ENCODE results near the gene NID1. TPM values are rescaled to one million over a fixed set of nuclear protein-coding genes. Genes with fewer than 3 reads are reported as not detected.

The NID1 gene
- total and polyA plus RNA-seq, 5 experiments from 2014 or later = 0.08 TPM; not detected in 4

- H3K36me3 Mint-ChIP-seq = peaks cover 0 to 4% (median 0%) of the 10 kb centered on the region in 3 donors
- H3K9me3 Mint-ChIP-seq = no peaks in the 10 kb centered on the region
- DNase-seq (no peak), ATAC-seq (no peak)
- H3K27ac Mint-ChIP-seq = peak overlapping the region in 1 of 10 donors; percentile 63
- H3K4me3 Mint-ChIP-seq = no peak overlapping the region
- H3K27me3 Mint-ChIP-seq = peaks cover 7 to 42% (median 22%) of the 10 kb centered on the region in 5 donors
- POLR2A ChIA-PET = no interaction called here
- H3K4me1 Mint-ChIP-seq = peaks cover 0 to 5% (median 3%) of the 10 kb centered on the region in 4 donors
Measured at GRCh38 chr1:236057546-236057945, 7.3 kb downstream of the NID1 start.

DNA sequence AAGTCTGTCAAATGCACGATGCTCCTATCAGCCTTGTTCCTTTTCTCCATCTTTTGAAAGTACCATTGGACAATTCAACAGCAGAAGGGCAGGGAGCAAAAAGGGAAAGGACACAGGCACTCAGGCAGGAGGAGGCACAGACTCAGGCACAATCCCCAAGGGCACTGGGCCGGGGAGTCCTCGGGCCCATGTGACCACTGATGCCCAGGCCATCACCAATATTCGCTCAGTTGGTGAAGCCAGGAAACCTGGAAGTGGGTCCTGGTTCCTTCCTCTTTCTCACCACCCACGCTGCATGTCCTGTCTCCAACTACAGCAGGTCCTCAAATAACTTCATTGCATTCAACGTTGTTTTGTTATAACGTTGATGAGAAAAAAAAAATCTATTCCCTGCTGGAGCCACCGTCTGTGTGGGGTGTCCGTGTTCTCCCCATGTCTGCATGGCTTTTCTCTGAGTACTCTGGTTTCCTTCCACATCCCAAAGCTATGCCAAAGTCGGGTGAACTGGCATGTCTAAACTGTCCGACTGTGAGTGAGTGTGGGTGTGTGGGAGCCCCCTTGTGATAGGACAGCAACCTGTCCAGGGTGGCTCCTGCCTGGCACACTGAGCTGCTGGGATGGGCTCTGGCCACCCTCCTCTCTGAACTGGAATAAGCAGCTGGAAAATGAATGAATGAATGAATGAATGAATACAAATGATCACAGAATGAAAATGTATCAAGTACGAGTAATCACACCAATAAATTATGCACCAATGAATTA is 12.5 kb downstream of the NID1 start:
- Mint-ChIP-seq H3K27me3 (peaks cover 5 to 26% (median 19%) of the 10 kb centered on the region in 5 donors), H3K4me3 (no peak overlapping the region), H3K4me1 (peaks cover 0 to 2% (median under 1%) of the 10 kb centered on the region in 4 donors), H3K27ac (peak overlapping the region in 1 of 10 donors; percentile 66), H3K36me3 (no peaks in the 10 kb centered on the region), H3K9me3 (no peaks in the 10 kb centered on the region)
- DNase-seq (no peak), ATAC-seq (no peak)
- POLR2A ChIA-PET = no interaction called here

- ATAC-seq = no peak
- POLR2A ChIA-PET = no interaction called here
- Mint-ChIP-seq H3K4me3 (no peak overlapping the region), H3K36me3 (no peaks in the 10 kb centered on the region), H3K9me3 (no peaks in the 10 kb centered on the region), H3K27ac (no peak overlapping the region), H3K27me3 (peaks cover 5 to 20% (median 16%) of the 10 kb centered on the region in 5 donors), H3K4me1 (peaks cover 0 to 2% (median under 1%) of the 10 kb centered on the region in 4 donors)
- DNase-seq = no peak
Measured at GRCh38 chr1:236051242-236051791, 13.6 kb downstream of the NID1 start.

DNA sequence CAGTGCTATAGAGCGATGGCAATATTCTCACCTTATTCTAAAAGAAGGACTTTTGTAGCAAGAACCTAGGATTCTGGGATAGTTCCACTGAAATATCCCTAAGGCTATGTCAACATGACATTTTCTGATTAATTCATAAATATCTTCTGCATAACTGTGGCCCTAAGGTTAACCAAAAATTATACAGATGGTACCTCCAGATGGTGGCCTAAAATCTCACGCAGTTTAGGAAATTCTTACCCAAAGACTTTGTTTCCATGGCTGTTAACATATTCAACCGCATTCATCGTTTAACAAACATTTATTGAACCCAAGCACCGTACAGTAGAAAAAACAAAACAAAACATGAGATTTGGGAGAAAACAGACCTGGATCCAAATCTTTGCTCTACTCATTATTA is 19.1 kb downstream of the NID1 start:
- Mint-ChIP-seq H3K4me3 (no peak overlapping the region), H3K36me3 (peaks cover 0 to 3% (median 0%) of the 10 kb centered on the region in 3 donors), H3K9me3 (peaks cover 0 to 8% (median 0%) of the 10 kb centered on the region in 9 donors), H3K27me3 (peaks cover 0 to 18% (median 7%) of the 10 kb centered on the region in 5 donors), H3K4me1 (no peaks in the 10 kb centered on the region), H3K27ac (no peak overlapping the region)
- ATAC-seq (no peak), DNase-seq (no peak)
- POLR2A ChIA-PET = no interaction called here

GRCh38 chr1:236044341-236044740 is 20.5 kb downstream of the NID1 start:
- Mint-ChIP-seq H3K4me3 (no peak overlapping the region), H3K4me1 (no peaks in the 10 kb centered on the region), H3K36me3 (peaks cover 0 to 3% (median 0%) of the 10 kb centered on the region in 3 donors), H3K9me3 (peaks cover 0 to 8% (median 0%) of the 10 kb centered on the region in 9 donors), H3K27me3 (peaks cover 0 to 18% (median 7%) of the 10 kb centered on the region in 5 donors), H3K27ac (no peak overlapping the region)
- DNase-seq = no peak
- POLR2A ChIA-PET = no interaction called here
- ATAC-seq = no peak

DNA sequence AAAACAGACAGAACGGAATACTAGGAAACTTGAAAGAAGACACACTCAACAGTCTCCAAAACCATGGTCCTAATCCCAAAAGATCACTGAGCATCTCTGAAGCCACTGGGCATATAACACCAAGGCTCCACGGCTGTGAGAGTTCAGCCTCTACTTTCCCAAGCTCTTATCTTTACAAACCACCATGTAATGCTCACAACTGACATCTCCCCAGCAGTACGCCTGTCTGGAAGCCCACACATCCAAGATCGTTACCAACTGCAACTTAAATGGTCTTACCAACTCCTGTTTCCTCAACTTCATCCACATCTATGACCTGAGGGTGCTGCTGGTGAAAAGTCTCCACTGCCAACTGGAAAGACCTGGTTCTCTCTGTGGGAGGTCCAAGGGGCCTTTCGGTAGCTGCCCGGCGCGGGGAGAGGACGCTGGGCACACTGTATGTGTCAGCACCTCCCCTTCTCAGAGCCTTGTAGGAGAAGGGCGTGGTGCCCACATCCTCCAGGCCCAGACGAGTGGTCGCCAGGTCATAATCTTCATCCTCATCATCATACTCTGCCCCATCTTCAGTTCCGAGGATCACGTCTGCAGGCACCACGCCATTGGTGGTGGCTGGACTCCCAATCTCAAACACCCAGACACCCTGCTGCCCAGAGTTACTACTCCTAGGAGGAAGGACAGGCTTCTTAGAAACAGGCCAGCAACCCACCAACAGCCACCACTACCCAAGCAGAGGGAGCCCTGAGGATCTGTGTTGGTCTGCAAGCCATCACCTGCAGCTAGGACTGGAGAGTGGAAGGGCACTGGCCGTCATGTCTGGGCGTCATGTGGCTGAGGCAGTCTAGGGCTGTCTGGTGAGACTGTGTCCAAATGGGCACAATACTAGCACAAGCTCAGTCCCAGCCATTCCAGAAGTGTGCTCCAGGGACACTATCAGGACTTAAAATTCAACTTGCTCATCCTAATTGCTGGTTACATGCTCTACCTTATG is 23.0 kb downstream of the NID1 start:
- Mint-ChIP-seq H3K36me3 (peaks cover 0 to 3% (median 0%) of the 10 kb centered on the region in 3 donors), H3K4me1 (no peaks in the 10 kb centered on the region), H3K4me3 (no peak overlapping the region), H3K27ac (peak overlapping the region in 1 of 10 donors; percentile 48), H3K27me3 (peaks cover 0 to 30% (median 7%) of the 10 kb centered on the region in 5 donors), H3K9me3 (peaks cover 0 to 8% (median 0%) of the 10 kb centered on the region in 9 donors)
- ATAC-seq (no peak), DNase-seq (no peak)
- POLR2A ChIA-PET = no interaction called here

GRCh38 chr1:236039740-236040685 is 24.9 kb downstream of the NID1 start:
- Mint-ChIP-seq H3K9me3 (peaks cover 0 to 8% (median 0%) of the 10 kb centered on the region in 9 donors), H3K27me3 (peaks cover 0 to 31% (median 7%) of the 10 kb centered on the region in 5 donors), H3K36me3 (peaks cover 0 to 3% (median 0%) of the 10 kb centered on the region in 3 donors), H3K4me1 (no peaks in the 10 kb centered on the region), H3K27ac (no peak overlapping the region), H3K4me3 (no peak overlapping the region)
- DNase-seq (no peak), ATAC-seq (no peak)
- POLR2A ChIA-PET = no interaction called here

- POLR2A ChIA-PET = no interaction called here
Measured at GRCh38 chr1:236038034-236038433, 26.9 kb downstream of the NID1 start.

GRCh38 chr1:236035681-236036101 is 29.2 kb downstream of the NID1 start:
- POLR2A ChIA-PET = no interaction called here
- no peaks in the 10 kb centered on the region for H3K4me1 Mint-ChIP-seq
- H3K36me3 Mint-ChIP-seq = no peaks in the 10 kb centered on the region
- DNase-seq (no peak), ATAC-seq (no peak)
- no peak overlapping the region for H3K27ac Mint-ChIP-seq
- H3K9me3 Mint-ChIP-seq = no peaks in the 10 kb centered on the region
- H3K27me3 Mint-ChIP-seq = peaks cover 0 to 13% (median 0%) of the 10 kb centered on the region in 5 donors
- H3K4me3 Mint-ChIP-seq = no peak overlapping the region

More at GRCh38 chr1:236038034-236038433, 26.9 kb downstream of the NID1 start:
- no peak for ATAC-seq
- no peaks in the 10 kb centered on the region for H3K4me1 Mint-ChIP-seq
- H3K9me3 Mint-ChIP-seq = peaks cover 0 to 5% (median 0%) of the 10 kb centered on the region in 9 donors
- H3K27me3 Mint-ChIP-seq = peaks cover 0 to 29% (median 5%) of the 10 kb centered on the region in 5 donors
- H3K4me3 Mint-ChIP-seq = no peak overlapping the region
- no peak overlapping the region for H3K27ac Mint-ChIP-seq
- no peak for DNase-seq
- H3K36me3 Mint-ChIP-seq = peaks cover 0 to under 1% (median 0%) of the 10 kb centered on the region in 3 donors

DNA sequence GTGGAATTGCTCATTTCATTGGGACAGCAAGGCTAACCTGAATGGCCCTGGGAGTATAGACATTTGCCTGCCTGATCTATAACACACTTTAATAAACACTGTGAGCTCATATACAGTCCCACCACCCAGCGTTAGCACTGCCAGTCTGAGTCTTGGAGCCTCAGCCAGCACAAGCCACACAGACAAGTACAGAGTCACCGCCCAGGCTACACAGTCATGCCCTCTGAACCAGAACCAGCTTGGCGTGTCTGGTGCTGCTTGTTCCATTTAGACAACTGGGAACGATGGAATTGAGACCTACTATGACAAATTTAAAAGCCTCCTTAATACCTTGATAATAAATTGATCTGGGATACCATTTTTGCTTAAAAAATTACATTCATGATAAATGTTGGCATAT is 31.6 kb downstream of the NID1 start:
- Mint-ChIP-seq H3K4me3 (no peak overlapping the region), H3K27ac (no peak overlapping the region), H3K27me3 (peaks cover 0 to 13% (median 0%) of the 10 kb centered on the region in 5 donors), H3K4me1 (no peaks in the 10 kb centered on the region), H3K9me3 (no peaks in the 10 kb centered on the region), H3K36me3 (no peaks in the 10 kb centered on the region)
- POLR2A ChIA-PET = no interaction called here
- DNase-seq (no peak), ATAC-seq (no peak)

DNA sequence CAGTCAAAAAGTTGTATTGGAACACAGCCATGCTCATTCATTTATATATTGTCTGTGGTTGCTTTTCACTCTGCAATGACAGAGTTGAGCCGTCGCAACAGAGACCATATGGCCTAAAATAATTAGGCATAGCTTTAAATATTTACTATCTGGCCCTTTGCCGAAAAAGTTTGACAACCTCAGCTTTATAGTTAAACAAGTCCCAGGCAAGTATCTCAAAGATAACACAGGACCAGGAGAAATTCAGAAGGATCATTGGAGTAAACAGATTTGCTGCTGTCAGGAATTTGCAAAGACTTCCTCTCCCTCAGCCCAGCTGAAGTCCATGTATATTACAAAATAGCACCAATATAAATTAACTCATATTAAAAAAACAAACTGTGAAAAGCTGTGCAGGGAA is 34.4 kb downstream of the NID1 start:
- Mint-ChIP-seq H3K36me3 (no peaks in the 10 kb centered on the region), H3K9me3 (no peaks in the 10 kb centered on the region), H3K4me3 (no peak overlapping the region), H3K27ac (no peak overlapping the region), H3K4me1 (peaks cover 0 to 19% (median 13%) of the 10 kb centered on the region in 4 donors), H3K27me3 (no peaks in the 10 kb centered on the region)
- POLR2A ChIA-PET = no interaction called here
- ATAC-seq (no peak), DNase-seq (no peak)
